Activated T-cell treated with anti-CD3 and anti-CD28 coated beads, Interleukin-2, amount 50 U/mL, for 1 hour (primary cell): ENCODE results near the gene RHBDD2.
"Not testable (repeated sequence)": the region's sequence is repeated elsewhere in the genome, so short reads cannot be mapped to it uniquely, and the experiment has no call there.

Source experiments
- DNase-seq: peaks from one replicate; pipeline ENCODE4 v3.0.0-alpha.2; 2020

Gene RHBDD2

DNA sequence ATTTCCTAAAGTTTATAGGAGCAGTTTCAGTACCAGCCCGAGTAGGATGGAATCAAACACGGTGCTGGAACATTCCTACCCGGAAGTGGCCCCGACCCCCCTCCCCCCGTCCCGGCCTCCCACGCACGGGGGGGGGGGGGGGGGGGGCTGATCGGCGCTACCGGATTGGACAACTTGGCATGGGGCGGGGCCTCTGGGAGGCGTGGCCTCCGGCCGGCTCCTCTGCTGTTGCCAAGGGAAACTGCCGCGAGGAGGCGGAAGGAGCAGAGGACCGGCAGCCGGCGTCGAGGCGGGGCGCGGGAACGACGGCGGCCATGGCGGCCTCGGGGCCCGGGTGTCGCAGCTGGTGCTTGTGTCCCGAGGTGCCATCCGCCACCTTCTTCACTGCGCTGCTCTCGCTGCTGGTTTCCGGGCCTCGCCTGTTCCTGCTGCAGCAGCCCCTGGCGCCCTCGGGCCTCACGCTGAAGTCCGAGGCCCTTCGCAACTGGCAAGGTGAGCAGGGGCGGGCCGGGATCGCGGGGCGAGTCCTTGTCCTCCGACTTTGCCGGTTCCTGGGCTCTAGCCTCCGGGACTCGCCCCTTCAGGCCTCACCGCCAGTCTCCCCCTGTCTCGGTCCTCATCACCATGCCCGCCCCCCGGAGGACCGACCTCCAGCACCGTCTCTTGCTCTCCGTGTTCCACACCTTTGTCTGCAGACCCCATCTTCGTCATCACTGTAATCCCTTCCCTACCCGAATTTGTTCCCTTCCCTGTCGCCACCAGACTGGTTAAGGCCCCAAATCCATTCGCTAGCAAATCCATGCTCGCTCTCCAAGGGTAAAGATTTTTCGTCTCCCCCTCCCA lies at the start of gene RHBDD2:
RHBDD2 (plus strand) TSS at position 266 of the 843 bp plus-strand sequence; CDS start at position 315, 49 bp downstream.
- DNase-seq, result peak; percentile 99

- not testable (repeated sequence) for DNase-seq
Observed at GRCh38 chr7:75829656-75830055, 49.2 kb upstream of the RHBDD2 start.

DNA sequence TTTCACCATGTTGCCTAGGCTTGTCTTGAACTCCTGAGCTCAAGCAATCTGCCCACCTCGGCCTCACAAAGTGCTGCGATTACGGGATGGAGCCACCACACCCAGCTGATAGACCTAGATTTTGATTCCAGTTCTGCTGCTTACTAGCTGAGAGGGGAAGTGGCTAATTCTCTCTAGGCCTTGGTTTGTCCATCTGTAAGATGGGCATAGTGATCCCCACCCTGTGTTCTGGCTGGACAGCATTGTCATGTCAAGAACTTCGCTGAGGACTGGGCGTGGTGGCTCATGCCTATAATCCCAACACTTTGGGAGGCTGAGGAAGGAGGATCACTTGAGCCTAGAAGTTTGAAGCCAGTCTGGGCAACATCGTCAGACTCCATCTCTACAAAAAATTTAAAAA lies 47.9 kb upstream of the RHBDD2 start:
- DNase-seq, result no peak

- DNase-seq, result not testable (repeated sequence)
Observed at GRCh38 chr7:75833662-75834061, 45.2 kb upstream of the RHBDD2 start.

GRCh38 chr7:75835688-75836285 lies 43.0 kb upstream of the RHBDD2 start:
- DNase-seq, result no peak

GRCh38 chr7:75836798-75837197 lies 42.0 kb upstream of the RHBDD2 start:
- DNase-seq, result no peak

DNA sequence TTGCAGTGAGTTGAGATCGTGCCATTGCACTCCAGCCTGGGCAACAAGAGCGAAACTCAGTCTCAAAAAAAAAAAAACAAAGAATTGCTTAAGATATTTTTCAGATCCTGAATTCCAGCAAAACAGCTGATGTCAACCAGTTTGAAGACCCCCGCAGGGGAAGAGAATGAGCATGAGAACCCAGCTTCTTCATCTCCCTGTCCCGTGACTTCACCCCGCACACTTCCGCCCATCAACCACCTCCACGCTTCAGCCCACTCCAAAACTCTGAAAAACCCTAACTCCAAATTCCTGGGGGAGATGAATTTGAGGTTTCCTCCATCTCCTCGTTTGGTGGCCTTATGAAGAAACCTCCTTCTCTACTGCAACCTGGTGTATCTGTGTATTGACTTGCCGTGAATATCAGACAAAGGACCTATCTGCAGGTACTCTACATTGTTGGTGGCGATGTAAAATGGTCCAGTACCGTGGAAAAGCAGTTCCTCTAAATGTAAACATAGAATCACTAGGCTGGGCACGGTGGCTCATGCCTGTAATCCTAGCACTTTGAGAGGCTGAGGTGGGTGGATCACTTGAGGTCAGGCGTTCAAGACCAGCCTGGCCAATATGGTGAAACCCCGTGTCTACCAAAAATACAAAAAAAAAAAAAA lies 40.4 kb upstream of the RHBDD2 start:
- not testable (repeated sequence) for DNase-seq

DNA sequence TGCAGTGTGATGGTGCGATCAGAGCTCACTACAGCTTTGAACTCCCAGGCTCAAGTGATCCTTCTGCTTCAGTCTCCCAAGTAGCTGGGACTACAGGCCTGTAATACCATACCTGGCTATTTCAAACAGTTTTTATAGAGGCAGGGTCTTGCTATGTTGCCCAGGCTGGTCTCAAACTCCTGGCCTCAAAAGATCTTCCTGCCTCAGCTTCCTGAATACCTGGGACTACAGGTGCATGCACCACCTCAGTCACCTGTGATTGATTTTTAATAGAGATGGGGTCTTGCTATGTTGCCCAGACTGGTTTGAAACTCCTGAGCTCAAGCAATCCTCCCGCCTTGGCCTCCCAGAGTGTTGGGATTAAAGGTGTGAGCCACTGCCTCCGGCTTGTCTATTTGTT lies 38.8 kb upstream of the RHBDD2 start:
- DNase-seq, result no peak

DNA sequence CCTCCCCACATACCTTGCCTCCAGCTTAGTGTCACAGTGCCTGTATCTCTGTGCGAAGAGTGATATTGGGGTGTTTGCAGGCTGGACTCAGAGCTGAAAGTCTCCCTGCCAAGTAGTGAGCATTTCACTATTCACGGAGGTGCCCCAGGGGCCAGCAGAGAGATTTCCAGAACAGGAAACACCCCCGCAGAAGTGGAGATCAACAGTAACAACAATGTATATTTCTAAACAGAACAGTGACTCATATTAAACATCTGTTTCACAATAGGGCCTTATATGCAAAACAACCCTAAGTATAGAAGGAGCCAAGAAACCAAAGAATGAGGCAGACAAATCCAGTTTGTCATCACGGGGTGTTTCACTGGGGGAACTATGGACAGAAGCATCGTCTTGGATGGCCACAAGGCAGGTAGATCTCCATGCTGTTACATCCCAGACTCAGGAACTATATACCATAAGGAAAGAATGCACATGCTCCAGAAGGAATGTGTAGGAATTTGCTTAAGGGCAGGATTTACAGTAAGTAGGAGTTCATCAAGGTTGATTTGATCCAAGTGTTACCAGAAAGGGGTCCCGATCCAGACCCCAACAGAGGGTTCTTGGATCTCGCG lies 35.9 kb upstream of the RHBDD2 start:
- DNase-seq, result no peak

DNA sequence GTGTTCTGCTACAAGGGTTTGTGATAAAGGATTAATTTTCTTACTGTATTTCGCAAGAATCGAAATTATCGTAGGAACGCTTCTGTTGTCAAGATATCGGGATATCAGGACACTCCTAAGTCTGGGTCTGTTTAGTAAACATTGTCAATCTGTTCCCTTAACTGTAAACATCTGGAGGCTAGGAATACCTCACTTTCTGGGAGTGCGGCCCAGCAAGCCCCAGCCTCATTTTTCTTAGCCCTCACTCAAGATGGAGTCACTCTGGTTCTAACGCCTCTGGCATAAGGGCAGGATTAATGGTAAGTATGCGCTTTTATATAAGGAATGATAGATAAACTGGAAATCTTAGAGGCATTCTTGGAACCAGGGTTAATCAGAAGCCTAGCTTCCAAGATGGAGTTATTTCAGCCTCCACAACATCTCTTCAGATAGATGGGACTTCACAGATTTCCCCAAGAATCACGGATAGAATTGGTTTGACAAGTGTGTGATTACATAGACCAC lies 35.2 kb upstream of the RHBDD2 start:
- no peak for DNase-seq

DNA sequence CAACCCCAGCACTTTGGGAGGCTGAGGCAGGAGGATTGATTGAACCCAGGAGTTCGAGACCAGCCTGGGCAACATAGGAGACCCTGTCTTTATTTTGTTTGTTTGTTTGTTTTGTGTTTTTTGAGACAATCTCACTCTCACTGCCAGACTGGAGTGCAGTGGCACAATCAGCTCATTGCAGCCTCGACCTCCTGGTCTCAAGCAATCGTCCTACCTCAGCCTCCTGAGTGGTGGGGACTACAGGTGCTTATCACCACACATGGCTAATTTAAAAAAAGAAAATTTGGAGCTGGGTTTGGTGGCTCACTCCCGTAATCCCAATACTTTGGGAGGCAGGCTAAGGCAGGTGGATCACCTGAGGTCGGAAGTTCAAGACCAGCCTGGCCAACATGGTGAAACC lies 34.7 kb upstream of the RHBDD2 start:
- DNase-seq, result no peak

- not testable (repeated sequence) for DNase-seq
Observed at GRCh38 chr7:75845132-75845531, 33.7 kb upstream of the RHBDD2 start.

DNA sequence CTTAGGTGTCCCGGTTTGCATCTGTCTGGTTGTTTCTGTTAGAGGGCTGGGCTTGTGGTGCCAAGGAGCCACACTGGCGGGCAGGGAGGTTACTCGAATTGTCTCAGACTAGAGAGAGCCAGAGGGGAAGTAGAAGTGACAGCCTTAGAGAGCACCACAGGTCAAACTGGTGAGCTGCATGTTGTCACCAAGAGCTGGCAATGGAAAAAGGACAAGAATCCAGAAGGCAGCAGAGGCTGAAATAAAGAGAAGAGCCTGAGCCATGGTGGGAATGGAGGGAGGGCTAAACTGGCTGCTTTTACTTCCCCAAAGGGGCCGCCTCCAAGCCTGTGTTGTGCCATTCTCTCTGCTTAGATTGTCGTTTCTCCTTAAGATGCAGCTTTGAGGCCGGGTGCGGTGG lies 31.1 kb upstream of the RHBDD2 start:
- no peak for DNase-seq

DNA sequence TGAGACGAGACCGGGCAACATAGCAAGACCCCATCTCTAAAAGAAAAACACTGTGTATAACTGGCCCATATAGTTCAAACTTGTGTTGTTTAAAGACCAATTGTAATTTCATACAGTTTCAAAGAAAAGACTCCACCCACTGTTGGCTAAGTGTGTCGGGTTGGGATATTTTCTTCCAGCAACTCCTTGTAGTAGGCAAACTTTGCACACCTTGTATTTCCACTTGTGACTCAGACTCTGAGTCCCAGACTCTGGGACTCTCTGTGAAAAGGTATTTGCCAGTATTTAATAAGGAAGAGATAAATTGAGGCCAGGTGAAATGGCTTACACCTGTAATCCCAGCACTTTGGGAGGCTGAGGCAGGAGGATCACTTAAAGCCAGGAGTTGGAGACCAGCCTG lies 29.3 kb upstream of the RHBDD2 start:
- no peak for DNase-seq

- no peak for DNase-seq
Observed at GRCh38 chr7:75850235-75850634, 28.6 kb upstream of the RHBDD2 start.

- no peak for DNase-seq
Observed at GRCh38 chr7:75854233-75854632, 24.6 kb upstream of the RHBDD2 start.

GRCh38 chr7:75854813-75855345 lies 24.0 kb upstream of the RHBDD2 start:
- DNase-seq, result not testable (repeated sequence)

GRCh38 chr7:75856536-75856935 lies 22.3 kb upstream of the RHBDD2 start:
- no peak for DNase-seq

GRCh38 chr7:75858410-75858809 lies 20.4 kb upstream of the RHBDD2 start:
- no peak for DNase-seq

DNA sequence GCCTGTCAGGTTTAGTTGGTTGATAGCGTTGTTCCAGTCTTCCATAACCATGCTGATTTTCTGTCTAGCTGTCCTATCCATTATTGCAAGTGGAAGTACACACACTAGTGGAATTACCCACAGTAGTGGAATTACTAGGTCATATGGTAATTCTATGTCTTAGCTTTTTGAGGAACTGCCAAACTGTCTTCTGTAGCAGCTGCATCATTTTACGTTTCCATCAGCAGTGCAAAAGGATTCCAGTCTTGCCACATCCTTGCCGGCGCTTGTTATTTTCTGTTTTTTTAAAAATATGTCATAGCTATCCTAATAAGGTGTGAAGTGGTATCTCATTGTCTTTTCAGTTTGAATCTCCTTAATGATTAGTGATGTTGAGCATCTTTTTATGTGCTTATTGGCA lies 17.2 kb upstream of the RHBDD2 start:
- no peak for DNase-seq

GRCh38 chr7:75864251-75864650 lies 14.6 kb upstream of the RHBDD2 start:
- DNase-seq, result not testable (repeated sequence)

GRCh38 chr7:75866114-75866488 lies 12.7 kb upstream of the RHBDD2 start:
- no peak for DNase-seq
